KMS-11 (cell line): ENCODE measurements around the gene PARVA.

Source experiments
- H2AFZ ChIP-seq: fragments of 200-600 bp; sonication (generic); 2 replicates; pipeline ENCODE4 v1.6.1; 2016; ENCODE audit warnings: antibody characterized with exemption, mixed run types, low read depth
- H3K27ac ChIP-seq: fragments of 200-600 bp; sonication (generic); 2 replicates; pipeline ENCODE4 v1.6.1; 2016; ENCODE audit warnings: mild to moderate bottlenecking, mixed run types
- H3K27me3 ChIP-seq: fragments of 200-600 bp; sonication (generic); 2 replicates; pipeline ENCODE4 v1.6.1; 2017; ENCODE audit warnings: mild to moderate bottlenecking, low read depth, mixed run types, moderate library complexity; ENCODE audit not compliant: insufficient read depth
- H3K36me3 ChIP-seq: fragments of 200-600 bp; sonication (generic); 2 replicates; pipeline ENCODE4 v1.6.1; 2017; ENCODE audit warnings: mild to moderate bottlenecking, mixed run types; ENCODE audit not compliant: insufficient read depth
- H3K4me1 ChIP-seq: fragments of 200-600 bp; sonication (generic); 2 replicates; pipeline ENCODE4 v1.6.1; 2016; ENCODE audit warnings: mild to moderate bottlenecking, low read depth, mixed run types; ENCODE audit not compliant: poor library complexity, severe bottlenecking
- H3K4me2 ChIP-seq: fragments of 200-600 bp; sonication (generic); 2 replicates; pipeline ENCODE4 v1.7.0; 2016; ENCODE audit warnings: mild to moderate bottlenecking, mixed run types
- H3K4me3 ChIP-seq: fragments of 200-600 bp; sonication (generic); IDR thresholded peaks from 2 replicates; pipeline ENCODE4 v1.6.1; 2017; ENCODE audit warnings: low read depth, low read length, mixed read lengths; ENCODE audit not compliant: insufficient read depth
- H3K79me2 ChIP-seq: fragments of 200-600 bp; sonication (generic); 2 replicates; pipeline ENCODE4 v1.6.1; 2016; ENCODE audit warnings: low read depth, mixed run types; ENCODE audit not compliant: insufficient read depth
- H3K9ac ChIP-seq: fragments of 200-600 bp; sonication (generic); 2 replicates; pipeline ENCODE4 v1.6.1; 2016; ENCODE audit warnings: mild to moderate bottlenecking, mixed run types
- H4K20me1 ChIP-seq: fragments of 200-600 bp; sonication (generic); 2 replicates; pipeline ENCODE4 v1.6.1; 2016; ENCODE audit warnings: mild to moderate bottlenecking, mixed run types; ENCODE audit not compliant: insufficient read depth
- TF ChIP-seq, protein P1 (sequence below): fragments of 200-600 bp; sonication (generic); conservative IDR thresholded peaks from 2 replicates; pipeline ENCODE4 v1.6.1; 2017; ENCODE audit warnings: low read depth, mild to moderate bottlenecking, antibody characterized with exemption, low read length, moderate library complexity, mixed read lengths

PARVA gene

DNA sequence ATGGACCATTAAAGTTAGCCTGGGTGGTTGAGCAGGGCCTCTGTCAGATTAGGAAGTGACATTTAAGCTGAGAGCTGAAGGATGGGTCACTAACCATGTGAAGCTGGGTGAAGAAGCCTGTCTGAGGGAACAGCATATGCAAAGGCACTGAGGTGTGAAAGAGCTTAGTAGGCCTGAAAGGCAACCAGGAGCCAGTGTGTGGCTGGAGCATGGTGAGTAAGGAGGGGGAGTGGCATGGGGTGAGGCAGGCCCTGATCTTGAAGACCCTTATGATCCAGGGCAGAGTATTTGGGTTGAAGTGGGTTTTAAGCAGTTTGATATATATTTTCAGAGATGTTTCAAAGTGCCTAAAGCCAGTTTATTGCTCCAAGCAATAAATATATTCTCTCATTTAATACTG is 48.8 kb downstream of the PARVA start:
- Histone ChIP-seq H2AFZ (no peak overlapping the region), H3K4me2 (no peak overlapping the region), H4K20me1 (no peaks in the 10 kb centered on the region), H3K27me3 (no peaks in the 10 kb centered on the region), H3K36me3 (no peaks in the 10 kb centered on the region), H3K79me2 (no peaks in the 10 kb centered on the region), H3K9ac (no peak overlapping the region), H3K27ac (no peak overlapping the region), H3K4me1 (no peaks in the 10 kb centered on the region), H3K4me3 (no peak overlapping the region)
- TF ChIP-seq, protein P1, sequence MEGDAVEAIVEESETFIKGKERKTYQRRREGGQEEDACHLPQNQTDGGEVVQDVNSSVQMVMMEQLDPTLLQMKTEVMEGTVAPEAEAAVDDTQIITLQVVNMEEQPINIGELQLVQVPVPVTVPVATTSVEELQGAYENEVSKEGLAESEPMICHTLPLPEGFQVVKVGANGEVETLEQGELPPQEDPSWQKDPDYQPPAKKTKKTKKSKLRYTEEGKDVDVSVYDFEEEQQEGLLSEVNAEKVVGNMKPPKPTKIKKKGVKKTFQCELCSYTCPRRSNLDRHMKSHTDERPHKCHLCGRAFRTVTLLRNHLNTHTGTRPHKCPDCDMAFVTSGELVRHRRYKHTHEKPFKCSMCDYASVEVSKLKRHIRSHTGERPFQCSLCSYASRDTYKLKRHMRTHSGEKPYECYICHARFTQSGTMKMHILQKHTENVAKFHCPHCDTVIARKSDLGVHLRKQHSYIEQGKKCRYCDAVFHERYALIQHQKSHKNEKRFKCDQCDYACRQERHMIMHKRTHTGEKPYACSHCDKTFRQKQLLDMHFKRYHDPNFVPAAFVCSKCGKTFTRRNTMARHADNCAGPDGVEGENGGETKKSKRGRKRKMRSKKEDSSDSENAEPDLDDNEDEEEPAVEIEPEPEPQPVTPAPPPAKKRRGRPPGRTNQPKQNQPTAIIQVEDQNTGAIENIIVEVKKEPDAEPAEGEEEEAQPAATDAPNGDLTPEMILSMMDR, result no peak

GRCh38 chr11:12429155-12429554 is 51.8 kb downstream of the PARVA start:
- Histone ChIP-seq H3K4me3 (no peak overlapping the region), H4K20me1 (no peaks in the 10 kb centered on the region), H3K79me2 (no peaks in the 10 kb centered on the region), H3K27me3 (no peaks in the 10 kb centered on the region), H2AFZ (no peak overlapping the region), H3K9ac (no peak overlapping the region), H3K4me1 (no peaks in the 10 kb centered on the region), H3K27ac (no peak overlapping the region), H3K36me3 (no peaks in the 10 kb centered on the region), H3K4me2 (no peak overlapping the region)
- TF ChIP-seq, protein P1, result no peak

GRCh38 chr11:12430351-12430750 is 53.0 kb downstream of the PARVA start:
- Histone ChIP-seq H4K20me1 (no peaks in the 10 kb centered on the region), H3K36me3 (no peaks in the 10 kb centered on the region), H3K9ac (no peak overlapping the region), H3K27me3 (no peaks in the 10 kb centered on the region), H3K79me2 (no peaks in the 10 kb centered on the region), H2AFZ (no peak overlapping the region), H3K4me2 (no peak overlapping the region), H3K4me1 (no peaks in the 10 kb centered on the region), H3K4me3 (no peak overlapping the region), H3K27ac (no peak overlapping the region)
- TF ChIP-seq, protein P1, result no peak

- Histone ChIP-seq H3K36me3 (no peaks in the 10 kb centered on the region), H3K9ac (no peak overlapping the region), H3K4me1 (no peaks in the 10 kb centered on the region), H3K4me3 (no peak overlapping the region), H2AFZ (no peak overlapping the region), H3K27ac (no peak overlapping the region), H3K4me2 (no peak overlapping the region), H3K27me3 (no peaks in the 10 kb centered on the region), H3K79me2 (no peaks in the 10 kb centered on the region), H4K20me1 (no peaks in the 10 kb centered on the region)
- TF ChIP-seq, protein P1, result no peak
Observed at GRCh38 chr11:12430954-12431595, 53.7 kb downstream of the PARVA start.
